Kidney (tissue), 14 donors: ENCODE results near the gene ANKRD11. TPM values are rescaled to one million over a fixed set of nuclear protein-coding genes. Genes with fewer than 3 reads are reported as not detected.

Experiments used
- DNase-seq, 5 donors: peaks; one replicate each; pipeline ENCODE4 v3.0.0-alpha.2; 2013 to 2020
- FAIRE-seq: peaks from 2 replicates; lab custom pipeline; 2012; peaks lifted over from hg19 to GRCh38; lab: Jason Lieb, UNC
- H3K27ac ChIP-seq, 2 donors: one replicate each; pipeline ENCODE4 v1.7.0; 2013; ENCODE audit warnings: low read depth in 2 of 2, low read length in 2 of 2, inconsistent platforms in 1 of 2
- H3K27me3 ChIP-seq: one replicate; pipeline ENCODE4 v1.7.1; 2013; ENCODE audit warnings: low read length, inconsistent platforms; ENCODE audit not compliant: control insufficient read depth, insufficient read depth
- H3K36me3 ChIP-seq, 3 donors: one replicate each; pipeline versions ENCODE4 v1.7.0 to v1.7.1; 2013; ENCODE audit warnings: low read length in 3 of 3, control low read depth in 1 of 3, inconsistent platforms in 1 of 3; ENCODE audit not compliant: insufficient read depth in 3 of 3, control insufficient read depth in 2 of 3
- H3K4me1 ChIP-seq, 3 donors: one replicate each; pipeline versions ENCODE4 v1.7.0 to v1.7.1; 2013; ENCODE audit warnings: low read length in 3 of 3, inconsistent platforms in 1 of 3, low read depth in 1 of 3; ENCODE audit not compliant: control insufficient read depth in 2 of 3, insufficient read depth in 2 of 3
- H3K4me3 ChIP-seq, 3 donors: one replicate each; pipeline versions ENCODE4 v1.7.0 to v1.8.1; 2013; ENCODE audit warnings: low read length in 3 of 3, control low read depth in 1 of 3, inconsistent platforms in 1 of 3
- H3K9ac ChIP-seq, 3 donors: one replicate each; pipeline versions ENCODE4 v1.7.0 to v1.7.1; 2013; ENCODE audit warnings: low read length in 3 of 3, control low read depth in 1 of 3, inconsistent platforms in 1 of 3
- H3K9me3 ChIP-seq, 3 donors: one replicate each; pipeline versions ENCODE4 v1.7.0 to v1.7.1; 2013; ENCODE audit warnings: low read length in 3 of 3, control low read depth in 1 of 3, inconsistent platforms in 1 of 3; ENCODE audit not compliant: control insufficient read depth in 2 of 3, insufficient read depth in 1 of 3
- intact Hi-C: fragments of 100-400 bp; cut with DNase I; formaldehyde crosslinking; loops from one replicate; pipeline ENCODE4 v1.11.1; 2022
- polyA plus RNA-seq: library from polyadenylated mRNA; stranded (reverse); fragments of 350-450 nt; fragmentation: Illumina TruSeq; extraction: RNeasy Lipid Tissue Mini Kit (QIAGEN cat#74804); gene quantifications from one replicate; pipeline ENCODE4 v1.2.3, GENCODE V29; 2014; ENCODE audit warnings: low read depth, low replicate concordance; ENCODE audit not compliant: insufficient read depth
- total RNA-seq: library from RNA; stranded (reverse); fragmentation: NEBNext Ultra II Directional; extraction: Animal tissue kit (Norgen Biotek cat#: 25700); gene quantifications from one replicate; pipeline ENCODE4 v1.2.1, GENCODE V29; 2021
- TF ChIP-seq, protein P1 (sequence below): IDR thresholded peaks from 3 replicates; pipeline ENCODE4 v1.5.1; 2012; ENCODE audit warnings: mild to moderate bottlenecking, moderate library complexity, borderline replicate concordance; ENCODE audit not compliant: insufficient read depth; ENCODE audit errors: extremely low read depth
- donor health status: control.
- donor health status: control.
- donor health status: control.
- donor health status: control.
- donor health status: control.
- donor health status: DM: yes; HTN: yes; CAD: no.
- donor health status: Normal renal cell carcinoma (clear cell type).

Gene ANKRD11
- total and polyA plus RNA-seq, 2 donors from 2014 or later = 36.2 to 154 TPM

DNA sequence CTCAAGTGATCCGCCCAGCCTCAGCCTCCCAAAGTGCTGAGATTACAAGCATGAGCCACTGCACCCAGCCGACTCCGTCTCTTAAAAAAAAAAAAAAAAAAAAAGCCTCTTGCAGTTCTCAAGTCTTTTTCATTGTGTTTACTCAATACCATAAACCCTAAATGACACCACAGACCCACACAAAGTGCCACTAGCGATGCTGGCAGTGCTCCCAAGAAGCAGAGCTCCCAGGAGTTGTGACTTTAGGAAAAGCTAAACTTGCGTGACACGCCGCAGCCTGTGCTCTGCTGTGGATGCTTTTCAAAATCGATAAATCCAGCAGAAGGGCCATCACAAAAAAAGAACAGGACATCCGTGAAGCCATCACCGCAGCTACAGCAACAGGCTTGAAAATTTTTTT, 114.7 kb downstream of the ANKRD11 start:
- H3K27ac ChIP-seq = no peak overlapping the region
- DNase-seq = no peak

DNA sequence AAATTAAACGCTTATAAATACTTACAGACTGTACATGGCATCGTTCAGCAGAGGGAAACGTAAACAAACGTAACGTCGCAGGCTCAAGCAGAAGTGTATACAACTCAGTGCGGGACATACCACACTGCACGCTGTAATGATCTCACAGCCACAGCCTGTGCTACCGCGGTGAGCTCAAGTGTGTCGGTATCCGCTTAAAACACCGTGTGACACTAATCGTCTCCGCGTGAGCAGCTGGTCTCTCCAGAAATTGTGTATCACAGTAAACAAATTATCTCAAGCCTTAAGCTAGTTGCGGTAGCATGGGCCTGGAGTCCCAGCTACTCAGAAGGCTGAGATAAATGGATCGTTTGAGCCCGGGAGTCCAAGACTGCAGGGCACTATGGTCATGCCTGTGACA, 115.3 kb downstream of the ANKRD11 start:
- FAIRE-seq = no peak
- TF ChIP-seq, protein P1, sequence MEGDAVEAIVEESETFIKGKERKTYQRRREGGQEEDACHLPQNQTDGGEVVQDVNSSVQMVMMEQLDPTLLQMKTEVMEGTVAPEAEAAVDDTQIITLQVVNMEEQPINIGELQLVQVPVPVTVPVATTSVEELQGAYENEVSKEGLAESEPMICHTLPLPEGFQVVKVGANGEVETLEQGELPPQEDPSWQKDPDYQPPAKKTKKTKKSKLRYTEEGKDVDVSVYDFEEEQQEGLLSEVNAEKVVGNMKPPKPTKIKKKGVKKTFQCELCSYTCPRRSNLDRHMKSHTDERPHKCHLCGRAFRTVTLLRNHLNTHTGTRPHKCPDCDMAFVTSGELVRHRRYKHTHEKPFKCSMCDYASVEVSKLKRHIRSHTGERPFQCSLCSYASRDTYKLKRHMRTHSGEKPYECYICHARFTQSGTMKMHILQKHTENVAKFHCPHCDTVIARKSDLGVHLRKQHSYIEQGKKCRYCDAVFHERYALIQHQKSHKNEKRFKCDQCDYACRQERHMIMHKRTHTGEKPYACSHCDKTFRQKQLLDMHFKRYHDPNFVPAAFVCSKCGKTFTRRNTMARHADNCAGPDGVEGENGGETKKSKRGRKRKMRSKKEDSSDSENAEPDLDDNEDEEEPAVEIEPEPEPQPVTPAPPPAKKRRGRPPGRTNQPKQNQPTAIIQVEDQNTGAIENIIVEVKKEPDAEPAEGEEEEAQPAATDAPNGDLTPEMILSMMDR = no peak
- Histone ChIP-seq H3K27ac (no peak overlapping the region), H3K27me3 (no peaks in the 10 kb centered on the region), H3K4me1 (peaks cover 0 to 5% (median 4%) of the 10 kb centered on the region in 3 donors), H3K4me3 (no peak overlapping the region), H3K9me3 (peaks cover 0 to 6% (median 0%) of the 10 kb centered on the region in 3 donors), H3K36me3 (no peaks in the 10 kb centered on the region), H3K9ac (no peak overlapping the region)
- DNase-seq = peak in 3 of 5 donors; percentile 73 to 76 (median 73)
- intact Hi-C loops = no loop called here

More for the DNA sequence above, 114.7 kb downstream of the ANKRD11 start:
- H3K36me3 ChIP-seq = no peaks in the 10 kb centered on the region
- no peak overlapping the region for H3K4me3 ChIP-seq
- H3K9ac ChIP-seq = no peak overlapping the region
- no peak for FAIRE-seq
- H3K4me1 ChIP-seq = peaks cover 0 to 5% (median 4%) of the 10 kb centered on the region in 3 donors
- H3K9me3 ChIP-seq = peaks cover 0 to 6% (median 0%) of the 10 kb centered on the region in 3 donors
- TF ChIP-seq, protein P1 = no peak
- H3K27me3 ChIP-seq = no peaks in the 10 kb centered on the region
- intact Hi-C loops = no loop called here

GRCh38 chr16:89374393-89374960, 115.9 kb downstream of the ANKRD11 start:
- FAIRE-seq (no peak), DNase-seq (peak in 3 of 5 donors; percentile 55 to 73 (median 64))
- no peak overlapping the region for H3K27ac ChIP-seq
- peaks cover 0 to 6% (median 0%) of the 10 kb centered on the region in 3 donors for H3K9me3 ChIP-seq
- H3K4me1 ChIP-seq = peaks cover 0 to 6% (median 5%) of the 10 kb centered on the region in 3 donors
- TF ChIP-seq, protein P1 = no peak
- no peak overlapping the region for H3K4me3 ChIP-seq
- no peaks in the 10 kb centered on the region for H3K27me3 ChIP-seq
- no peaks in the 10 kb centered on the region for H3K36me3 ChIP-seq
- intact Hi-C loops = no loop called here
- no peak overlapping the region for H3K9ac ChIP-seq
